CD4-positive, alpha-beta T cell treated with Interferon gamma for 1 hour (primary cell): ENCODE results near the gene MAP2K7.
"Not testable (repeated sequence)": the region's sequence is repeated elsewhere in the genome, so short reads cannot be mapped to it uniquely, and the experiment has no call there.

Experiments
- DNase-seq: peaks from one replicate; pipeline ENCODE4 v3.0.0-alpha.2; 2020

Gene MAP2K7

GRCh38 chr19:7920519-7921301 lies 17.0 kb downstream of the MAP2K7 start:
- DNase-seq = peak; percentile 98

DNA sequence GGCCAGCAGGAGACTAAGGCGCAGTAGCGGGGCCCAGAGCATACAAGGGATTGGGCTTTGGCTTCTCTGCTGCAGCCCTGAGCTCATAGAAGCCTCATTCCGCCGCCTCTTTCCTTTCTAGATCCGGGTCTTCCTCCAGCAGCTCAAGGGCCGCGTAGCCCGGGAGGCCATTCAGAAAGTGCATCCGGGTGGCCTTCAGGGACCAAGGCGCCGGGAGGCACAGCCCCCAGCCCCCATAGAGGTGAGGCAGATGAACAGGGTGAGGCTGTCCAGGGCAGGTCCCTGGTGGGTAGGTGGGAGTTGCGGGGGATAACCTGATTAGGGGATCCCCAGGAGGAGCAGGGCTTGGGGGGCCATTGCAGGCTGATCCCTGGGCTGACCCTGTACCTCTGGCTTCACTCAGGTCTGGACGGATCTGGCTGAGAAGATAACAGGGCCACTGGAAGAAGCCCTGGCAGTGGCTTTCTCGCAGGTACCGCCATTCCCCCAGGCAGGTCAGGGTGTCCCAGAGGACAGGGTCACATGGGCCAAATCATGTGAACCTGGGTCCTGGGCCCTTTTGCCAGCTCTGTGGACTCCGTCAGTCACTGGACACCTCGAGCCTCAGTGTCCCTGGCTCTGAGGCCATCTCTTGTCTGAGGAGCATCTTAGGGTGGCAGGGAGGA lies 17.8 kb downstream of the MAP2K7 start:
- no peak for DNase-seq

DNA sequence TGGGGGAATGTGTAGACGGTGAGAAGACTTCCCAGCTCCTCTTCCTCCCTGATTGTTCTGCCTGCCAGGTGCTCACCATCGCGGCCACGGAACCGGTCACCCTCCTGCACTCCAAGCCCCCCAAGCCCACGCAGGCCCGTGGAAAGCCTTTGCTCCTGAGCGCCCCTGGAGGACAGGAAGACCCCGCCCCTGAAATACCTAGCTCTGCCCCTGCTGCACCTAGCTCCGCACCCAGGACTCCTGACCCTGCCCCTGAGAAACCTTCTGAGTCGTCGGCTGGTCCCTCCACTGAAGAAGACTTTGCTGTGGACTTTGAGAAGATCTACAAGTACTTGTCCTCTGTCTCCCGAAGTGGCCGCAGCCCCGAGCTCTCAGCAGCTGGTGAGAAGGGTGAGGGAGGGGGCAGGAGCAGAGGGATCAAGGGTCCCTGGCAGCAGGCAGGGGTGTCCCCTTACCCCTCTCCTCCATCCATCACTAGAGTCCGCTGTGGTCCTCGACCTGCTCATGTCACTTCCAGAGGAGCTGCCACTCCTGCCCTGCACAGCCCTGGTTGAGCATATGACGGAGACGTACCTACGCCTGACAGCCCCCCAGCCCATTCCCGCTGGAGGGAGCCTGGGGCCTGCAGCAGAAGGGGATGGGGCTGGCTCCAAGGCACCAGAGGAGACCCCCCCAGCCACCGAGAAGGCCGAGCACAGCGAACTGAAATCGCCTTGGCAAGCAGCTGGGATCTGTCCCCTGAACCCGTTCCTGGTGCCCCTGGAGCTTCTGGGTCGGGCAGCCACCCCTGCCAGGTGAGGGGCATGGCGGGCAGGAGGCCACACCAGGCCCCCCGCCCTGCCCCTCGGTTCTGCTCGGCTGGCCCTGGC lies 18.5 kb downstream of the MAP2K7 start:
- no peak for DNase-seq

DNA sequence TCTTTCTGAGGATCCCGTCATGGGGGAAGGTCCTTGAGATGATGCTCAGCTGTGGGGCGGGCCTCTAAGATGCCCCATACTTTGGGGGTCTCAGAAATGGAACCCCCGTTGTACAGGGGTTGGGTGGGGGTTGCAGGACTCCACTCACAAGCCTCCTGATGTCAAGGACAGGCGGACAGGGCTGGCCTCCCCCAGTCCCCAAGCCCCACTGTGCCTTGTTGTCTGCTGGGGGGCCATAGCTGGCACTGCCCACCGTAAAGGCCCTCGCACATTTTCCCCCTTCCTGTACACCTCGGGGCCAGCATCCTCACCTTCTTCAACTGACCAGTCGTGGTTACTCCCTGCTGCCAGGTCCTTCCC lies 19.1 kb downstream of the MAP2K7 start:
- no peak for DNase-seq

DNA sequence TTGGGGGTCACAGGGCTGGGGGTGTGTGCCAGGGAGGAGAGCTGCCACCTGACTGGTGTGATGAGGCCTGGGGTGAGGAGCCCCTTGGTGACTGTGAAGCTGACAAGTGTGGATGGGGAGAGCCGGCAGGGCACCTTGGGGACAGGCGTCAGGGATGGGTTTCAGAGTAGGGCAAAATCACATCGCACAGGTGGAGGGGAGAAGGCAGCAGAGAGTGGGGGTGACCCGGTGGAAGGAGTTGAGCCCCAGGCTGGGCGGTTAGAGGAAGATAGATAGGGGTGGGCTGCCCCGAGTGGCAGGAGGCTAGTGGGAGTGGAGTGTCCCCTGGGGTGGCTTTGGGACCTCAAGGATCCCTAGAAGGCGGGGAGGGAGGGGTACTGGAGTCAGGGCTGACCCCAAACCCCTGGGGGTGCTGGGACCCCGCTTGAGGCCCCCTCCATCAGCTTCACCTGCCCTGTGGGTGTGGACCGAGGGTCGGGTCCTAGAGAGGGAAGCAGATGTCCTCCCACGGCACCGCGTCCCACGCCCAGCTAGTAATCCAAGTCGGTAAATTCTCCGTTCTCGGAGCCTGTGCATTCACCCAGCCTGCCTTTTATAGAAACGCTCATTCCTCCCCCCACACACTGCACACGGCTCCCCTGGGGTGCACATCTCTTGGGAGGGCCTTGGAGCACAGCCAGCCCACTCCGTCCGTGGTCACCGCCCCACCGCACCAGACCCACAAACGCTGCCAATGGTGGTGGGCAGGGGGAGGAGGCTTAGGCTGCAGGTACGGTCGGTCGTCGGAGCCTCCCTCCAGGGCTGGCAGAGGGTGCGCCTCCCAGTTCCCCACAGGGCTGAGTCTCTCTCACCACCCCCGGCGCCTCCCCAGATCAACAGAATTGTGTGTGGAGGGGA lies 19.9 kb downstream of the MAP2K7 start:
- no peak for DNase-seq

DNA sequence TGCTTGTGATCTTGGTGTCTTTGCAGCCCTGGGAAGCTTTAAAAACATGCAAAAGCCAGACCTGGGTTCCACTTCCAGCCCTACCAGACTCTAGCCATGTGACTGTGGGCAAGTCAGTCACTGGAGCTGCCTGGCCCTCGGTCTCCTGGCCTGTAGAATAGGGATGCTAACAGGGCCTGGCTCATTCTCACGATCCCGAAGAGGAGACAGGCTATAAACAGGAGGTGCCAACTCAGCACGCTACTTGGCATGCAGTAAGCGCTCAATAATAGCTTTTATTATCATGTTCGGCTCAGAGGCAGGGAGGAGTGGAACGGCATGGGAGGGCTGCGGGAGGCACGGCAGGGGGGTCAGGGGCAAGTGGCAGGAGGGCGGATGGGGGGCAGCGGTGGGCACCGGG lies 20.6 kb downstream of the MAP2K7 start:
- no peak for DNase-seq

DNA sequence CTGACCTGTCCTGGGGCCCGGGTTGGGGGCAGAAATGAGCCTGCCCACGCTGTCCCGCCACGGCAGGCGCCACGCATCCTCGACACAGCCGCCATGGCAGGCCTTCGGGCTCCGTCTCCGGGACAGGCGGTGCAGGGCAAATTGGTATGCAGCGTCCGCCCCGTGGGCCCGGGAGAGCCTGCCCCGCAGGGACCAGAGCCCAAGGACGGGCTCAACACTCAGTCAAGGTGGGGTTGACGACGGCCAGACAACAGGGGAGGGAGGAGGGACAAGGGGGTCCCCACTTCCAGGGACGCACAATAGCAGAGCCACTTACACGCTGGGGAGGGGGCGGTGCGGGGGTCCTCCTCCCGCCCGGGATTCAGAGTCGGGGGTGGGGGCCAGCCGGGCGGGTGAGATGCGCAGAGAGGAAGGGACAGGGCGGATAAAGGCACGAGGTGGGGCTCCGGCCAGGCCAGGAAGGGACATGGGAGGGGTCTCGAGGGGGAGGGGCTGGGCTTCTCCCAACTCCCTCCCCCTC lies 21.0 kb downstream of the MAP2K7 start:
- DNase-seq = no peak

- peak; percentile 79 for DNase-seq
These were observed 21.6 kb downstream of the MAP2K7 start for GRCh38 chr19:7925171-7925851.

DNA sequence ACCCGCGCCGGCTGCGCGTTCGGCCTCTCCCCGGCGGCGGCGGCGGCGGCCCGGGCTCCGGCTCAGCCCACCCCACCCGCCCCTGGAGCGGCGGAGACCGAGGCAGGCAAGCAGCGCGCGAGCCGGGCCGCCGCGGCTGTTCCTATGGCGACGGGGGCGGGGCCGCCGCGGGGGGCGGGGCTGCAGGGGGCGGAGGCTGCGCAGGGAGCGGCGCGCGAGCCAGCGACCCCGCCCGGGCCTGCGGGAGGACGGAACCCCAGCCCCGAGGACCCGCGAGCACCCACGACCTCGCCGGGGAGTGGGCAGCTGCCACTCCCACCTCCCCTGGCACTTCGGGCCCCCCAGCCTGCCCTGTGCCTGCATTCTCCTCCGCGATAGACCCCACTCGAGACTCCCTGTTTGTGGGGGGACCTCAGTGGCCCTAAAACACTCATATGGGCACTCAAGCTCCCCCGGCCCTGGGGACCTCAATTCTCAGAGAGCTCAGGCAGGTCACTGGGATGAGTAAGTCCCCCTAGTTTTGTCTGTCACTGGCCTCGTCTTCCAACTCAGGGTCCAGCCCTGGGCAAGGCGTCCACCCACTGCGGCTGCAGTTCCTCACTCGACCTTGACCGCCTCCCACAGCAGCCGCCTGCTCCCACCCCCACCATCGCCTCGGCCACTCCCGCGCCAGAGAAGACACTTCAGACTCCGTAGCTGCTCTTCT lies 22.5 kb downstream of the MAP2K7 start, which contains the start of gene CTXN1:
CTXN1 (minus strand) TSS at position 115 of the 706 bp plus-strand sequence. CDS start 597 bp downstream, outside the sequence.
- DNase-seq = peak; percentile 71

- no peak for DNase-seq
These were observed 23.3 kb downstream of the MAP2K7 start for GRCh38 chr19:7926727-7927604.

DNA sequence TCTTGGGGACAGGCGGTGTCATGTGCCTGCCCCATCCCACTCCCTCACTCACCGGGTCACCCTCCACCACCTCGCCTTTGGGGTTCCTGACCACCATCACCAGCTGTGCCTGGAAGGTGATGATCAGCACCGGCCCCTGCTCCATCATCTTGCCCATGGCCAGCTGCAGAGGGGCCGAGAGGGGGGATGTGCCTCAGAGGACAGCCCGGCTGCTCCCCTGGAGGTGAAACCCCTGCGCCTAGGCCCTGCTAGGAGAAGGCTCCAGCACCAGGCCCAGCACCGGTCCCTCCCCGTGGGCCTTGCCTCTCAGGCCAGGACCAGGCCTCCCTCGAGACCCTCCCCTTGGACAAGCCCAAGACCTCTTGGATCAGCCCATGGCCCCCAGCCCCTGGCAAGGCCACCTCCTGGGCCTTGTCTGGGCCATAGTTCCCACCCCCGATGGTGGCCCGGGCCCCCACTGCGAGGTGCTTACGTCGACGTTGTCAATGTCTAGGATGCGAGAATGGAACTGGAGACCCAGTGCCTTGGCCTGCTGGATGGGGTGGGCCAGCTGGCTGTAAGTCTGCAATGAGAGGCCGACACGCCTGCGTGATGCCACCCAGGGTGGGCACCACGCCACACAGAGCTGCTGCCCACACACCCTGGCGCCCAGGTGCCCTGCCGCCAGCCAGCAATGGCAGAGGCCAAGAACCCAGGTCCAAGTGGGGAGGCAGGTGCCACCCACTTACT lies 24.1 kb downstream of the MAP2K7 start:
- no peak for DNase-seq

DNA sequence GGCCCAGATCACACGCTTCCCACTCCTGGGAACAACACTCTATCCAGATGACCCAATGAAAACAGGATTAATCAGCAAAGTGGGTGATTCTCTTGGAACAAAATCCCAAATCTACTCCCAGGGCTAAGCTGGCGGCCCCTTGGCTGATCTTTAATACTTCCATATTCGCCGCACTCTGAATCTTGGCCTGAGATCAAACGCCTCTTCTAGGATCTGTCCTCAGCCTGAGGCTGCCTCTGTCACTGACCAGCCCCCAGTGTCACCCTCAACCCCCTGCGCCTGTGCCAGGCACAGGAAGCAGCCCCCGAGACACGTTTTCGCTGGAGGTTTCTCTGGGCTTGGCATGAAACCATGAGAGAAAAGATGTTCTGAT lies 24.6 kb downstream of the MAP2K7 start:
- DNase-seq = no peak

GRCh38 chr19:7928741-7929701 lies 25.3 kb downstream of the MAP2K7 start:
- peak; percentile 71 for DNase-seq

DNA sequence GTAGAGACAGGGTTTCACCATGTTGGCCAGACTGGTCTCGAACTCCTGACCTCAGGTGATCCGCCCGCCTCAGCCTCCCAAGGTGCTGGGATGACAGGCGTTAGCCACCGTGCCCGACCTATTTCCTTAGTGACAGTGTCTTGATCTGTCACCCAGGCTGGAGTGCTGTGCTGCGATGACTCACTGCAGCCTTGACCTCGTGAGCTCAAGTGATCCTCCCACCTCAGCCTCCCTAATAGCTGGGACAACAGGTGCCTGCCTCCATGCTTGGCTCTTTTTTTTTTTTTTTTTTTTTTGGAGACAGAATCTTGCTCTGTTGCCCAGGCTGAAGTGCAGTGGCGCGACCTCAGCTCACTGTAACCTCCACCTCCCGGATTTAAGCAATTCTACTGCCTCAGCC lies 26.4 kb downstream of the MAP2K7 start:
- not testable (repeated sequence) for DNase-seq

- no peak for DNase-seq
These were observed 27.1 kb downstream of the MAP2K7 start for GRCh38 chr19:7930765-7931164.

DNA sequence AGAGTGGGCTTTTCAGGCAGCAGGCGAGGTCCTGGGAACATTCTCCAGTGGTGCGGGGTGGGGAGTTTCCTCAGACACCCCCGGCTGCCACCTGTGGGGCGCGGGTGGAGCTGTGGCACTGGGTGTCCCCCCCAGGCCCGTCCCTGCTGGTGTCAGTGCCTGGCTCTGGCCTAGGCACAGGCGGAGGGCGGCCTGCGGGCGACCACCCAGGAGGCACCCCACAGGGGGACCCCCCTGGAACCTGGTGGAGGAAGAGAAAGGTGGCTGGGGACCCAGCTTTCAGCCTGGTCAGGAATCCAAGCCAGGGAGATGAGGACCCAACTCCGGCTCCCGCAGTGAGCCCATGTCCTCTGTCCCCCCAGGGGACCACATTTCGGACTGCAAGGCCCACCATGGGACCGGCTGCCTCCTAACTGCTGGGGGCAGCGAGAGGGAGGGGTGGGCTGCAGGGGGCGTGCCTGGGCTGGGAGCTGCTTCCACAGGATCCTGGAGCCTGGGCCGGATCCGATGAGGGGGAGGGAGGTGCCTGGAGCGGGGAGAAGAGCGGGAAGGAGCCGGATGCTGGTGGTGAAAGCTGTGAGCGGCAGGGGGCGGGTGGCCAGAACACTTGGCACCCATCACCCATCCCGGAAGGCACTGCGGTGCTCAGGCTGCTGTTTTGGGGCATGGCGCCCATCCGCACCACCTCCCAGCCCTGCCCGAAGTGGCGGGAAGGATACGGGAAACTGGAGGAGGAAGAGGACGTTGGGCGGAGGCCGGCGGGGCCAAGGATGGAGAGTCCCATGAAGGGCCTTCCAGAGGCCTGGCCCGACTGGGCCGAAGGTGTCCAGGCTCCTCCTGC lies 27.8 kb downstream of the MAP2K7 start:
- DNase-seq = no peak
